Stomach (tissue), 4 donors: ENCODE results near the gene RNF130.

Source experiments
- CTCF ChIP-seq, 7 experiments: fragments of 450-650 bp in 4 of 7; fragments of 200-600 bp in 3 of 7; sonication (generic) in 3 of 7; IDR thresholded peaks; one replicate each; pipeline ENCODE4 v1.5.1; 2016 to 2019; ENCODE audit warnings: antibody characterized with exemption in 7 of 7, control low read depth in 2 of 7, mild to moderate bottlenecking in 1 of 7
- EP300 ChIP-seq: sonication (generic); formaldehyde crosslinking; IDR thresholded peaks from one replicate; pipeline ENCODE4 v1.6.1; 2017; ENCODE audit warnings: antibody characterized with exemption
- POLR2A ChIP-seq, 4 donors: fragments of 450-650 bp; IDR thresholded peaks; one replicate each; pipeline ENCODE4 v1.6.1; 2016; ENCODE audit warnings: antibody characterized with exemption in 4 of 4, control low read depth in 2 of 4, mild to moderate bottlenecking in 1 of 4, moderate library complexity in 1 of 4
- POLR2AphosphoS5 ChIP-seq, 3 donors: sonication (generic); formaldehyde crosslinking; IDR thresholded peaks; one replicate each; pipeline ENCODE4 v1.6.1; 2016; ENCODE audit warnings: antibody characterized with exemption in 3 of 3

GRCh38 chr5:179975713-179976134 is 95.8 kb downstream of the RNF130 start:
- TF ChIP-seq CTCF (IDR thresholded peaks at IDR 0.05) (no peak), POLR2A (IDR thresholded peaks at IDR 0.05) (no peak), POLR2AphosphoS5 (IDR thresholded peaks at IDR 0.05) (no peak), EP300 (no peak)
